Measurements from ENCODE around the gene ARHGAP15.

Gene ARHGAP15

GRCh38 chr2:143229952-143230351, 100.7 kb downstream of the ARHGAP15 start:
- DNase-seq = no peak

- DNase-seq = no peak
Observed at GRCh38 chr2:143230506-143231253, 101.5 kb downstream of the ARHGAP15 start.

GRCh38 chr2:143231254-143231645, 102.0 kb downstream of the ARHGAP15 start:
- DNase-seq = no peak

- DNase-seq = no peak
Observed at GRCh38 chr2:143237146-143237777, 108.0 kb downstream of the ARHGAP15 start.

- DNase-seq = no peak
Observed at GRCh38 chr2:143241403-143242088, 112.3 kb downstream of the ARHGAP15 start.

- DNase-seq = no peak
Observed at GRCh38 chr2:143246246-143246645, 117.0 kb downstream of the ARHGAP15 start.

- no peak for DNase-seq
Observed at GRCh38 chr2:143246815-143247744, 117.9 kb downstream of the ARHGAP15 start.

- DNase-seq = no peak
Observed at GRCh38 chr2:143248631-143249030, 119.4 kb downstream of the ARHGAP15 start.

GRCh38 chr2:143251681-143252080, 122.5 kb downstream of the ARHGAP15 start:
- DNase-seq = no peak

GRCh38 chr2:143252138-143252907, 123.1 kb downstream of the ARHGAP15 start:
- DNase-seq = no peak

- no peak for DNase-seq
Observed at GRCh38 chr2:143254110-143254509, 124.9 kb downstream of the ARHGAP15 start.

GRCh38 chr2:143255086-143255485, 125.9 kb downstream of the ARHGAP15 start:
- no peak for DNase-seq

- no peak for DNase-seq
Observed at GRCh38 chr2:143255899-143256298, 126.7 kb downstream of the ARHGAP15 start.

GRCh38 chr2:143258126-143258892, 129.1 kb downstream of the ARHGAP15 start:
- no peak for DNase-seq

GRCh38 chr2:143259368-143259958, 130.2 kb downstream of the ARHGAP15 start:
- peak; percentile 26 for DNase-seq

GRCh38 chr2:143261986-143262385, 132.8 kb downstream of the ARHGAP15 start:
- no peak for DNase-seq

GRCh38 chr2:143262389-143262788, 133.2 kb downstream of the ARHGAP15 start:
- no peak for DNase-seq

- DNase-seq = no peak
Observed at GRCh38 chr2:143263066-143263625, 133.9 kb downstream of the ARHGAP15 start.

- DNase-seq = no peak
Observed at GRCh38 chr2:143264851-143265250, 135.6 kb downstream of the ARHGAP15 start.

- DNase-seq = no peak
Observed at GRCh38 chr2:143279672-143280071, 150.5 kb downstream of the ARHGAP15 start.

All from NCI-H69 (cell line).